Measurements from ENCODE around the gene P2RX6. TPM values are rescaled to one million over a fixed set of nuclear protein-coding genes. Genes with fewer than 3 reads are reported as not detected.

Gene P2RX6
- total and polyA plus RNA-seq, 2 donors (not counting 3 experiments of a cell fraction or from before 2014, with no cell fraction given): 0.06 TPM; not detected in 1

- DNase-seq (ENCODE audit: low read depth, low spot score) (no peak), FAIRE-seq (no peak)
- Histone ChIP-seq H3K36me3 (ENCODE audit: control insufficient read depth in 2 of 2, extremely low read depth in 1 of 2, insufficient read depth in 2 of 2, low read length in 2 of 2) (peaks cover 3 to 29% of the 10 kb centered on the region in 2 experiments), H3K27me3 (ENCODE audit: control insufficient read depth in 2 of 2, insufficient read depth in 2 of 2, low read length in 2 of 2) (no peaks in the 10 kb centered on the region), H3K9ac (replicated peaks; ENCODE audit: extremely low read depth, insufficient read depth, low read length) (no peak overlapping the region), H2AFZ (ENCODE audit: low read depth, low read length) (no peak overlapping the region), H3K79me2 (ENCODE audit: control insufficient read depth, insufficient read depth, low read length) (peaks cover 16% of the 10 kb centered on the region), H3K4me2 (ENCODE audit: insufficient read depth, low read length) (no peak overlapping the region), H3K27ac (ENCODE audit: insufficient read depth, low read depth, low read length) (no peak overlapping the region), H3K4me1 (ENCODE audit: control insufficient read depth, extremely low read depth, insufficient read depth, low read length) (peaks cover 5% of the 10 kb centered on the region), H4K20me1 (replicated peaks; ENCODE audit: control insufficient read depth, extremely low read depth, insufficient read depth, low read length) (no peaks in the 10 kb centered on the region), H3K9me1 (replicated peaks; ENCODE audit: control insufficient read depth, extremely low read depth, insufficient read depth, low read length) (no peaks in the 10 kb centered on the region), H3K4me3 (replicated peaks in 1 of 3; ENCODE audit: insufficient read depth in 1 of 3, low read depth in 1 of 3, low read length in 3 of 3) (no peak overlapping the region), H3K9me3 (replicated peaks; ENCODE audit: control insufficient read depth, insufficient read depth, low read length) (no peaks in the 10 kb centered on the region)
- no TSS peak for BruUV-seq (replicated peaks)
- dilution Hi-C loops (cut with MboI; ENCODE audit: extremely low pct_ligation_motif_present, low sequenced_read_pairs): no loop called here
- intact Hi-C loops (cut with micrococcal nuclease): no loop called here
- POLR2A ChIA-PET: no interaction called here
- TF ChIP-seq GATA2 (IDR thresholded peaks at IDR 0.05; ENCODE audit: insufficient read depth, insufficient read length, low read depth, low read length): no peak
- TF ChIP-seq POLR2A (IDR thresholded peaks at IDR 0.05; ENCODE audit: low read depth, low read length): no peak
- no peak for TF ChIP-seq EZH2 (IDR thresholded peaks at IDR 0.05; ENCODE audit: borderline replicate concordance, low read depth, low read length, severe bottlenecking)
- TF ChIP-seq FOS (IDR thresholded peaks at IDR 0.05; ENCODE audit: borderline replicate concordance, insufficient read depth, low read length): no peak
- no peak for TF ChIP-seq POLR2AphosphoS5 (IDR thresholded peaks at IDR 0.05; ENCODE audit: insufficient read depth, low read depth, low read length)
- CTCF ChIA-PET: no interaction called here
These were observed 27.6 kb upstream of the P2RX6 start for GRCh38 chr22:20987375-20987774.

- no peak overlapping the region for H3K4me2 ChIP-seq (ENCODE audit: insufficient read depth, low read length)
- H4K20me1 ChIP-seq (replicated peaks; ENCODE audit: control insufficient read depth, extremely low read depth, insufficient read depth, low read length): no peaks in the 10 kb centered on the region
- peaks cover 2% of the 10 kb centered on the region for H3K79me2 ChIP-seq (ENCODE audit: control insufficient read depth, insufficient read depth, low read length)
- H3K27me3 ChIP-seq (ENCODE audit: control insufficient read depth in 2 of 2, insufficient read depth in 2 of 2, low read length in 2 of 2): no peaks in the 10 kb centered on the region
- H3K9me3 ChIP-seq (replicated peaks; ENCODE audit: control insufficient read depth, insufficient read depth, low read length): no peaks in the 10 kb centered on the region
- H3K9ac ChIP-seq (replicated peaks; ENCODE audit: extremely low read depth, insufficient read depth, low read length): no peak overlapping the region
- ChIA-PET POLR2A (no interaction called here), CTCF (no interaction called here)
- dilution Hi-C loops (cut with MboI; ENCODE audit: extremely low pct_ligation_motif_present, low sequenced_read_pairs): no loop called here
- DNase-seq (ENCODE audit: low read depth, low spot score) (no peak), FAIRE-seq (no peak)
- no peaks in the 10 kb centered on the region for H3K9me1 ChIP-seq (replicated peaks; ENCODE audit: control insufficient read depth, extremely low read depth, insufficient read depth, low read length)
- intact Hi-C loops (cut with micrococcal nuclease): no loop called here
- H3K4me1 ChIP-seq (ENCODE audit: control insufficient read depth, extremely low read depth, insufficient read depth, low read length): no peaks in the 10 kb centered on the region
- H3K27ac ChIP-seq (ENCODE audit: insufficient read depth, low read depth, low read length): no peak overlapping the region
- H3K4me3 ChIP-seq (replicated peaks in 1 of 3; ENCODE audit: insufficient read depth in 1 of 3, low read depth in 1 of 3, low read length in 3 of 3): no peak overlapping the region
- no TSS peak for BruUV-seq (replicated peaks)
- peaks cover 3 to 37% of the 10 kb centered on the region in 2 experiments for H3K36me3 ChIP-seq (ENCODE audit: control insufficient read depth in 2 of 2, extremely low read depth in 1 of 2, insufficient read depth in 2 of 2, low read length in 2 of 2)
- TF ChIP-seq MYC (IDR thresholded peaks at IDR 0.05; ENCODE audit: low read depth, low read length) (no peak), CTCF (IDR thresholded peaks at IDR 0.05; ENCODE audit: extremely low read depth in 1 of 2, insufficient read depth in 1 of 2, low read depth in 1 of 2, low read length in 2 of 2) (no peak), FOS (IDR thresholded peaks at IDR 0.05; ENCODE audit: borderline replicate concordance, insufficient read depth, low read length) (no peak)
- H2AFZ ChIP-seq (ENCODE audit: low read depth, low read length): no peak overlapping the region
These were observed 26.2 kb upstream of the P2RX6 start for GRCh38 chr22:20988573-20989322.

Data from endothelial cell of umbilical vein (primary cell).